NCI-H187 (cell line): ENCODE measurements around the gene CFAP91.

Source experiments
- DNase-seq, 2 experiments: peaks; one replicate each; lab custom pipeline; 2025; lab: John Stamatoyannopoulos, UW

Gene CFAP91

GRCh38 chr3:119743921-119744320 is 41.1 kb downstream of the CFAP91 start:
- DNase-seq: no peak

- DNase-seq: no peak
Measured at GRCh38 chr3:119745942-119746341, 43.1 kb downstream of the CFAP91 start.

GRCh38 chr3:119746423-119746822 is 43.6 kb downstream of the CFAP91 start:
- DNase-seq: no peak

GRCh38 chr3:119747357-119747756 is 44.5 kb downstream of the CFAP91 start:
- no peak for DNase-seq

- DNase-seq: no peak
Measured at GRCh38 chr3:119748991-119749390, 46.2 kb downstream of the CFAP91 start.

GRCh38 chr3:119751423-119751822 is 48.6 kb downstream of the CFAP91 start:
- DNase-seq: no peak
